ENCODE results near the gene ZNF580. TPM values are rescaled to one million over a fixed set of nuclear protein-coding genes. Genes with fewer than 3 reads are reported as not detected.
A peak's percentile ranks its signal among the peaks of the same experiment; 100 is the strongest.

The ZNF580 gene
- total RNA-seq, 1 donor, result 6.5 TPM

GRCh38 chr19:55593096-55593772 is 47.6 kb upstream of the ZNF580 start:
- Histone ChIP-seq H3K4me1 (ENCODE audit: insufficient read depth, low read length) (no peaks in the 10 kb centered on the region), H3K27me3 (ENCODE audit: insufficient read depth, low read length) (no peaks in the 10 kb centered on the region), H3K36me3 (ENCODE audit: insufficient read depth, low read length) (peaks cover 21% of the 10 kb centered on the region), H2AFZ (ENCODE audit: low read length) (no peak overlapping the region), H4K20me1 (ENCODE audit: insufficient read depth, low read length) (peaks cover 4% of the 10 kb centered on the region), H3K79me2 (ENCODE audit: insufficient read depth, low read length) (no peaks in the 10 kb centered on the region), H3K27ac (ENCODE audit: low read depth, low read length) (no peak overlapping the region), H3K9me3 (ENCODE audit: low read depth, low read length) (no peaks in the 10 kb centered on the region), H3K4me2 (ENCODE audit: insufficient read depth, low read length) (no peak overlapping the region), H3K4me3 (ENCODE audit: insufficient read depth, low read length) (no peak overlapping the region)
- peak; percentile 32 for DNase-seq (ENCODE audit: insufficient read length, low spot score, missing footprints)
- TF ChIP-seq CTCF (IDR thresholded peaks at IDR 0.05; ENCODE audit: extremely low read depth, low read depth, low read length), result no peak

- H3K9me3 ChIP-seq (ENCODE audit: low read depth, low read length), result no peaks in the 10 kb centered on the region
- H3K27me3 ChIP-seq (ENCODE audit: insufficient read depth, low read length), result no peaks in the 10 kb centered on the region
- H3K4me1 ChIP-seq (ENCODE audit: insufficient read depth, low read length), result no peaks in the 10 kb centered on the region
- H2AFZ ChIP-seq (ENCODE audit: low read length), result no peak overlapping the region
- no peaks in the 10 kb centered on the region for H3K79me2 ChIP-seq (ENCODE audit: insufficient read depth, low read length)
- peaks cover 21% of the 10 kb centered on the region for H3K36me3 ChIP-seq (ENCODE audit: insufficient read depth, low read length)
- H3K4me3 ChIP-seq (ENCODE audit: insufficient read depth, low read length), result no peak overlapping the region
- DNase-seq (ENCODE audit: insufficient read length, low spot score, missing footprints), result peak; percentile 36
- no peak overlapping the region for H3K4me2 ChIP-seq (ENCODE audit: insufficient read depth, low read length)
- peaks cover 4% of the 10 kb centered on the region for H4K20me1 ChIP-seq (ENCODE audit: insufficient read depth, low read length)
- no peak for TF ChIP-seq CTCF (IDR thresholded peaks at IDR 0.05; ENCODE audit: extremely low read depth, low read depth, low read length)
- H3K27ac ChIP-seq (ENCODE audit: low read depth, low read length), result no peak overlapping the region
Observed at GRCh38 chr19:55594996-55595545, 45.7 kb upstream of the ZNF580 start.

GRCh38 chr19:55596304-55596703 is 44.5 kb upstream of the ZNF580 start:
- Histone ChIP-seq H3K4me3 (ENCODE audit: insufficient read depth, low read length) (no peak overlapping the region), H3K27ac (ENCODE audit: low read depth, low read length) (no peak overlapping the region), H3K4me2 (ENCODE audit: insufficient read depth, low read length) (no peak overlapping the region), H3K79me2 (ENCODE audit: insufficient read depth, low read length) (peaks cover 9% of the 10 kb centered on the region), H4K20me1 (ENCODE audit: insufficient read depth, low read length) (peaks cover 4% of the 10 kb centered on the region), H3K9me3 (ENCODE audit: low read depth, low read length) (no peaks in the 10 kb centered on the region), H3K27me3 (ENCODE audit: insufficient read depth, low read length) (no peaks in the 10 kb centered on the region), H2AFZ (ENCODE audit: low read length) (no peak overlapping the region), H3K4me1 (ENCODE audit: insufficient read depth, low read length) (peaks cover 7% of the 10 kb centered on the region), H3K36me3 (ENCODE audit: insufficient read depth, low read length) (peaks cover 21% of the 10 kb centered on the region)
- no peak for TF ChIP-seq CTCF (IDR thresholded peaks at IDR 0.05; ENCODE audit: extremely low read depth, low read depth, low read length)
- no peak for DNase-seq (ENCODE audit: insufficient read length, low spot score, missing footprints)

- no peaks in the 10 kb centered on the region for H3K27me3 ChIP-seq (ENCODE audit: insufficient read depth, low read length)
Observed at GRCh38 chr19:55597501-55597921, 43.3 kb upstream of the ZNF580 start.

More at GRCh38 chr19:55597501-55597921, 43.3 kb upstream of the ZNF580 start:
- Histone ChIP-seq H3K9me3 (ENCODE audit: low read depth, low read length) (no peaks in the 10 kb centered on the region), H3K79me2 (ENCODE audit: insufficient read depth, low read length) (peaks cover 9% of the 10 kb centered on the region), H3K36me3 (ENCODE audit: insufficient read depth, low read length) (peaks cover 21% of the 10 kb centered on the region), H3K4me3 (ENCODE audit: insufficient read depth, low read length) (no peak overlapping the region), H3K4me2 (ENCODE audit: insufficient read depth, low read length) (no peak overlapping the region), H3K4me1 (ENCODE audit: insufficient read depth, low read length) (peaks cover 7% of the 10 kb centered on the region), H2AFZ (ENCODE audit: low read length) (no peak overlapping the region), H4K20me1 (ENCODE audit: insufficient read depth, low read length) (peaks cover 4% of the 10 kb centered on the region), H3K27ac (ENCODE audit: low read depth, low read length) (no peak overlapping the region)
- no peak for DNase-seq (ENCODE audit: insufficient read length, low spot score, missing footprints)
- TF ChIP-seq CTCF (IDR thresholded peaks at IDR 0.05; ENCODE audit: extremely low read depth, low read depth, low read length), result no peak
